ENCODE results near the gene MSL1. TPM values are rescaled to one million over a fixed set of nuclear protein-coding genes. Genes with fewer than 3 reads are reported as not detected.

MSL1 gene
- total and polyA plus RNA-seq, 2 of the 13 experiments (the other 11 are each of a cell fraction or from before 2014, with no cell fraction given), result 63.8 to 88.5 TPM

DNA sequence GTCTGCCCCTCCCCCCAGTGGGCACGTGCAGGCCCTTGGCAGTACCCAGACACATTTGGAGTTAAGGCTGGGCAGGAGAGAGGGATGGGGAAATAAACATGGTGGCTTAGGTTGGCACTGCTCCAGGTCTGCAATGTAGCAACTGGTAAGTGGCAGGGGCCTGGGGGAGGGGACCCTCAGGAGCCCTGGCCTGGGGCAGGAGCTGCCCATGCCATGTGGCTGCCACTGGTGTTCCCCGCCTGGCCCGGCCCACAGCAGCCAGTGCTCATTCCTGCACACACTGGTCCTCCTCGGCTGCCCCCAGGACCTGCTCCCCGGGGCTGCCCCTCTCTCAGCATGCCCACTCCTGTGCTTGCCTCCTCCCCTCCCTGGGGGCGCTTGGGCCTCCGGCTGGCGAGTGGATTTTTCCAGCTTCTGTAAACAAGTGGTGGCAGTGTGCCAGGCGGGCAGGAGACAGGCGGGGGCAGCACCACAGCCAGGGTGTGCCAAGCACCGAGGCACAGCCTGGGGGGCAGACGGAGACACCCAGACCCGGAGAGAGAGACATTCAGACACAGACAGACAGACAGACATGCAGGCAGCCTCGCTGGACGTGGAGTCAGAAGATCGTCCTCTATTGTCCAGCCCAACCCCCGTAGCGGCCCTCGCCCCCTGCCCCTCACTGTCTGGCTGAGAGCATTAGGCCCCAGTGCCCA is 49.6 kb upstream of the MSL1 start:
- Histone ChIP-seq H3K4me2 (ENCODE audit: low read depth, low read length) (peak overlapping the region; percentile 80), H2AFZ (ENCODE audit: low read length) (no peak overlapping the region), H3K36me3 (replicated peaks in 1 of 2; ENCODE audit: control insufficient read depth in 1 of 2, insufficient read depth in 2 of 2, low read length in 2 of 2) (0 out of 5 replicates have a peak, but pooled peaks cover 1 to 4% of the 10 kb centered on the region in 2 experiments), H3K27ac (ENCODE audit: extremely low read length, insufficient read depth, low read length) (peak overlapping the region; percentile 41), H3K4me1 (ENCODE audit: insufficient read depth, low read length) (peaks cover 81% of the 10 kb centered on the region), H3K9ac (ENCODE audit: insufficient read depth, low read depth, low read length) (peak overlapping the region; percentile 35), H3K27me3 (ENCODE audit: control insufficient read depth in 1 of 2, insufficient read depth in 2 of 2, low read length in 2 of 2) (no peaks in the 10 kb centered on the region), H3K4me3 (replicated peaks in 1 of 3; ENCODE audit: insufficient read depth in 1 of 3, low read depth in 2 of 3, low read length in 3 of 3) (peak overlapping the region; percentile 5 to 56 (median 15); a peak in 3 of 6 replicates), H3K9me3 (ENCODE audit: low read length) (no peaks in the 10 kb centered on the region), H3K79me2 (ENCODE audit: insufficient read depth, low read length) (peaks cover 2% of the 10 kb centered on the region), H4K20me1 (ENCODE audit: insufficient read depth, low read length) (no peaks in the 10 kb centered on the region)
- POLR2A ChIA-PET, result interaction anchor here (0.8 to 4.2 kb wide), 9 partner anchors 8 to 51 kb away, joined by 3 to 47 read pairs (median 3); partner anchors contain the start of genes MED24, NR1D1 and THRA
- intact Hi-C loops (cut with micrococcal nuclease; ENCODE audit: unreplicated experiment) (no loop called here), in situ Hi-C loops (cut with HindIII; ENCODE audit: extremely low pct_ligation_motif_present, low pct_unique_long_range_greater_than_20kb) (no loop called here)
- peak; percentile 46 for DNase-seq (ENCODE audit: low spot score)
- CTCF ChIA-PET (ENCODE audit: low intra/inter-chr PET ratio, low total read pairs), result interaction anchor here (1.0 kb wide), 2 partner anchors 8 to 39 kb away, joined by 3 read pairs; no protein-coding TSS in a partner anchor
- ATAC-seq, result peak; percentile 29
- WGBS (ENCODE audit: low lambda C conversion rate), result 29% methylated on average over 16 of the region's 19 CpGs
- no peak for FAIRE-seq
- BruUV-seq (replicated peaks), result TSS peak; percentile 78
- TF ChIP-seq, protein P1, sequence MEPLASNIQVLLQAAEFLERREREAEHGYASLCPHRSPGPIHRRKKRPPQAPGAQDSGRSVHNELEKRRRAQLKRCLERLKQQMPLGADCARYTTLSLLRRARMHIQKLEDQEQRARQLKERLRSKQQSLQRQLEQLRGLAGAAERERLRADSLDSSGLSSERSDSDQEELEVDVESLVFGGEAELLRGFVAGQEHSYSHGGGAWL (CRISPR knock-in tag; IDR thresholded peaks at IDR 0.05), result 0 out of 2 replicates have a peak, but pooled peaks have one; percentile 8
- TF ChIP-seq ZNF572 (CRISPR knock-in tag; IDR thresholded peaks at IDR 0.05) (0 out of 2 replicates have a peak, but pooled peaks have one; percentile 3), POGZ (CRISPR knock-in tag; IDR thresholded peaks at IDR 0.05) (peak; percentile 21; the same call in 1 of the 2 replicates), SKI (IDR thresholded peaks at IDR 0.05; ENCODE audit: partially characterized antibody) (peak; percentile 30), ZNF749 (CRISPR knock-in tag; IDR thresholded peaks at IDR 0.05; ENCODE audit: borderline replicate concordance) (0 out of 2 replicates have a peak, but pooled peaks have one; percentile 22), TMF1 (CRISPR knock-in tag; IDR thresholded peaks at IDR 0.05; ENCODE audit: low read depth) (peak; percentile 49; the same call in 1 of the 2 replicates), SP4 (CRISPR knock-in tag; IDR thresholded peaks at IDR 0.05) (peak; percentile 27; the same call in 1 of the 2 replicates), KDM5B (CRISPR knock-in tag; IDR thresholded peaks at IDR 0.05; ENCODE audit: borderline replicate concordance) (peak; percentile 27; the same call in 1 of the 2 replicates), ZBTB7B (CRISPR knock-in tag; IDR thresholded peaks at IDR 0.05) (peak; percentile 71), CBX5 (CRISPR knock-in tag; IDR thresholded peaks at IDR 0.05; ENCODE audit: borderline replicate concordance) (peak; percentile 19; the same call in 1 of the 2 replicates), MYC (CRISPR knock-in tag; IDR thresholded peaks at IDR 0.05; ENCODE audit: borderline replicate concordance) (peak; percentile 51; the same call in 1 of the 2 replicates), BHLHE40 (IDR thresholded peaks at IDR 0.05; ENCODE audit: low read length) (peak; percentile 83), ATF7-NPFF (CRISPR knock-in tag; IDR thresholded peaks at IDR 0.05; ENCODE audit: low read depth) (peak; percentile 66; the same call in 1 of the 2 replicates), TEAD2 (CRISPR knock-in tag; IDR thresholded peaks at IDR 0.05) (no peak), KDM2A (CRISPR knock-in tag; IDR thresholded peaks at IDR 0.05; ENCODE audit: borderline replicate concordance, low read depth) (no peak), ARNT2 (CRISPR knock-in tag; IDR thresholded peaks at IDR 0.05; ENCODE audit: low read depth) (peak; percentile 14; the same call in 1 of the 2 replicates), TCF7L2 (IDR thresholded peaks at IDR 0.05; ENCODE audit: low read depth, low read length) (no peak), HNRNPL (IDR thresholded peaks at IDR 0.05; ENCODE audit: low read depth, low read length) (peak; percentile 100)
- TF ChIP-seq, protein P2, sequence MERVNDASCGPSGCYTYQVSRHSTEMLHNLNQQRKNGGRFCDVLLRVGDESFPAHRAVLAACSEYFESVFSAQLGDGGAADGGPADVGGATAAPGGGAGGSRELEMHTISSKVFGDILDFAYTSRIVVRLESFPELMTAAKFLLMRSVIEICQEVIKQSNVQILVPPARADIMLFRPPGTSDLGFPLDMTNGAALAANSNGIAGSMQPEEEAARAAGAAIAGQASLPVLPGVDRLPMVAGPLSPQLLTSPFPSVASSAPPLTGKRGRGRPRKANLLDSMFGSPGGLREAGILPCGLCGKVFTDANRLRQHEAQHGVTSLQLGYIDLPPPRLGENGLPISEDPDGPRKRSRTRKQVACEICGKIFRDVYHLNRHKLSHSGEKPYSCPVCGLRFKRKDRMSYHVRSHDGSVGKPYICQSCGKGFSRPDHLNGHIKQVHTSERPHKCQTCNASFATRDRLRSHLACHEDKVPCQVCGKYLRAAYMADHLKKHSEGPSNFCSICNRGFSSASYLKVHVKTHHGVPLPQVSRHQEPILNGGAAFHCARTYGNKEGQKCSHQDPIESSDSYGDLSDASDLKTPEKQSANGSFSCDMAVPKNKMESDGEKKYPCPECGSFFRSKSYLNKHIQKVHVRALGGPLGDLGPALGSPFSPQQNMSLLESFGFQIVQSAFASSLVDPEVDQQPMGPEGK (CRISPR knock-in tag; IDR thresholded peaks at IDR 0.05), result peak; percentile 89
- TF ChIP-seq, protein P3, sequence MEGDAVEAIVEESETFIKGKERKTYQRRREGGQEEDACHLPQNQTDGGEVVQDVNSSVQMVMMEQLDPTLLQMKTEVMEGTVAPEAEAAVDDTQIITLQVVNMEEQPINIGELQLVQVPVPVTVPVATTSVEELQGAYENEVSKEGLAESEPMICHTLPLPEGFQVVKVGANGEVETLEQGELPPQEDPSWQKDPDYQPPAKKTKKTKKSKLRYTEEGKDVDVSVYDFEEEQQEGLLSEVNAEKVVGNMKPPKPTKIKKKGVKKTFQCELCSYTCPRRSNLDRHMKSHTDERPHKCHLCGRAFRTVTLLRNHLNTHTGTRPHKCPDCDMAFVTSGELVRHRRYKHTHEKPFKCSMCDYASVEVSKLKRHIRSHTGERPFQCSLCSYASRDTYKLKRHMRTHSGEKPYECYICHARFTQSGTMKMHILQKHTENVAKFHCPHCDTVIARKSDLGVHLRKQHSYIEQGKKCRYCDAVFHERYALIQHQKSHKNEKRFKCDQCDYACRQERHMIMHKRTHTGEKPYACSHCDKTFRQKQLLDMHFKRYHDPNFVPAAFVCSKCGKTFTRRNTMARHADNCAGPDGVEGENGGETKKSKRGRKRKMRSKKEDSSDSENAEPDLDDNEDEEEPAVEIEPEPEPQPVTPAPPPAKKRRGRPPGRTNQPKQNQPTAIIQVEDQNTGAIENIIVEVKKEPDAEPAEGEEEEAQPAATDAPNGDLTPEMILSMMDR (CRISPR knock-in tag; IDR thresholded peaks at IDR 0.05), result peak; percentile 19; the same call in 1 of the 2 replicates
